Adipose tissue (tissue), 3 donors: Measurements from ENCODE around the gene ZNF334. TPM values are rescaled to one million over a fixed set of nuclear protein-coding genes. Genes with fewer than 3 reads are reported as not detected.

ENCODE experiments used
- H3K27ac ChIP-seq: one replicate; pipeline ENCODE4 v1.5.1; 2013; ENCODE audit warnings: low read depth, low read length
- WGBS, 3 donors: extraction: QIAGEN DNeasy Blood & Tissue Kit; methylation state at CpG; one replicate each; pipeline ENCODE4 v1.1.7; 2013; 5-methylcytosine and 5-hydroxymethylcytosine counted together
- polyA plus RNA-seq, 3 donors: library from polyadenylated mRNA; stranded (reverse); fragments of 200-250 nt; gene quantifications; one replicate each; pipeline ENCODE4 v1.2.3, GENCODE V29; 2013
- donor health status: healthy with polysubstance abuse.
- donor health status: Bipolar disorder and iron deficiency.
- donor health status: healthy.

ZNF334 gene
- polyA plus RNA-seq, 3 donors: 1.3 to 2.9 (median 2.3) TPM

DNA sequence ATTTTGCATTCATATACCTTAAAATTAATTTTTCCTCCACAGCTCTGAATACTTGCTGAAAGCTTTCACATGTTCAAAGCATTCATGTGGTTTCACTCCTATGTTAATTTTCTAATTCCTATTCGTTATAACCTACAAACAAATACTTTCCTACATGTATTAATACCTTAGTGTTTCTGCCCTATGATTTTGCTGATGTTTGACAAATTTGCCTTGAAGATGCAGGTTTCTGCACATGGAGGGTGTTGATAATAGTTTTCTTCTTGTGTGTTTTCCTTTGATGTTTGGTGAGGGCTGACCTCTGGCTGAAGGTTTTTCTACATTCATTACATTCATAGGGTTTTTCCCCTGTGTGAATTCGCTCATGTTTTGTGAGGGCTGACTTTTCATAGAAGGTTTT is 57.6 kb downstream of the ZNF334 start:
- H3K27ac ChIP-seq: no peak overlapping the region
- 79 to 93% (median 88%) methylated on average over 2 of the region's 2 CpGs for WGBS, 3 donors

Other genes with a start within 250 kb of the ZNF334 start
- gene CDH22, start 205.1 kb downstream of the ZNF334 start, polyA plus RNA-seq: 1 to 10 TPM in 1 of 3 donors, under 1 TPM in 2; 0.16 to 1.3 (median 0.45) TPM
- 10 to 100 TPM; 13.0 to 22.8 (median 21.9) TPM for gene ELMO2, start 106.9 kb downstream of the ZNF334 start, polyA plus RNA-seq
- gene OCSTAMP, start 37.1 kb upstream of the ZNF334 start, polyA plus RNA-seq: not detected
- gene SLC13A3, start 137.9 kb upstream of the ZNF334 start, polyA plus RNA-seq: 1 to 10 TPM in 2 of 3 donors, under 1 TPM in 1; 0.48 to 2.2 (median 1.2) TPM
- 1 to 10 TPM; 3.4 to 9.3 (median 8.3) TPM for gene TP53RK, start 175.9 kb upstream of the ZNF334 start, polyA plus RNA-seq
- gene SLC2A10, start 196.1 kb upstream of the ZNF334 start, polyA plus RNA-seq: 1 to 10 TPM; 4.5 to 9.1 (median 6.7) TPM